Non-pigmented ciliary epithelial cell (primary cell): Measurements from ENCODE around the gene PGLYRP3.
"Not testable (repeated sequence)": the region's sequence is repeated elsewhere in the genome, so short reads cannot be mapped to it uniquely, and the experiment has no call there.

Experiments
- DNase-seq: peaks from one replicate; pipeline ENCODE4 v3.0.0-alpha.2; 2010; ENCODE audit warnings: low read depth

Gene PGLYRP3

GRCh38 chr1:153348511-153349362 lies 36.0 kb upstream of the PGLYRP3 start, which contains the start of gene PGLYRP4:
TSS of gene PGLYRP4 (minus strand) at chr1:153348841. CDS start at chr1:153347932, 909 bp downstream.
- DNase-seq: no peak

- DNase-seq: no peak
Observed at GRCh38 chr1:153347856-153348255, 35.1 kb upstream of the PGLYRP3 start.

- DNase-seq: not testable (repeated sequence)
Observed at GRCh38 chr1:153347049-153347448, 34.3 kb upstream of the PGLYRP3 start.

GRCh38 chr1:153346077-153346723 lies 33.4 kb upstream of the PGLYRP3 start:
- no peak for DNase-seq

GRCh38 chr1:153345187-153346076 lies 32.7 kb upstream of the PGLYRP3 start:
- DNase-seq: no peak

GRCh38 chr1:153344718-153345025 lies 31.9 kb upstream of the PGLYRP3 start:
- no peak for DNase-seq

- no peak for DNase-seq
Observed at GRCh38 chr1:153343811-153344717, 31.3 kb upstream of the PGLYRP3 start.

GRCh38 chr1:153343040-153343681 lies 30.4 kb upstream of the PGLYRP3 start:
- no peak for DNase-seq

GRCh38 chr1:153342178-153342577 lies 29.4 kb upstream of the PGLYRP3 start:
- no peak for DNase-seq

GRCh38 chr1:153341431-153341934 lies 28.7 kb upstream of the PGLYRP3 start:
- no peak for DNase-seq

GRCh38 chr1:153340356-153340755 lies 27.6 kb upstream of the PGLYRP3 start:
- DNase-seq: no peak

- no peak for DNase-seq
Observed at GRCh38 chr1:153339802-153340201, 27.1 kb upstream of the PGLYRP3 start.

GRCh38 chr1:153337980-153338853 lies 25.5 kb upstream of the PGLYRP3 start:
- no peak for DNase-seq

- no peak for DNase-seq
Observed at GRCh38 chr1:153336650-153337049, 23.9 kb upstream of the PGLYRP3 start.

- no peak for DNase-seq
Observed at GRCh38 chr1:153333902-153334301, 21.1 kb upstream of the PGLYRP3 start.

GRCh38 chr1:153324912-153325311 lies 12.2 kb upstream of the PGLYRP3 start:
- no peak for DNase-seq

GRCh38 chr1:153322568-153322967 lies 9.8 kb upstream of the PGLYRP3 start:
- no peak for DNase-seq

GRCh38 chr1:153318145-153318544 lies 5.4 kb upstream of the PGLYRP3 start:
- DNase-seq: not testable (repeated sequence)

- not testable (repeated sequence) for DNase-seq
Observed at GRCh38 chr1:153316013-153316412, 3.3 kb upstream of the PGLYRP3 start.

- not testable (repeated sequence) for DNase-seq
Observed at GRCh38 chr1:153314388-153314787, 1.6 kb upstream of the PGLYRP3 start.
